Stimulated activated effector memory CD8-positive, alpha-beta T cell treated with anti-CD3 and anti-CD28 coated beads, Interleukin-12 subunit alpha, Interleukin-12 subunit beta, amount 100 ng/mL, for 72 hours (primary cell): Measurements from ENCODE around the gene MAP6.

ENCODE experiments used
- ATAC-seq: fragments of 150-1000 bp; cut with Tn5 transposase; 2 replicates; pipeline ENCODE4 v1.10.0; 2021
- DNase-seq, 2 donors: peaks; one replicate each; pipeline ENCODE4 v3.0.0; 2021 to 2022; ENCODE audit warnings: low spot score in 2 of 2
- H3K27ac Mint-ChIP-seq: one replicate; pipeline ENCODE4 v1.8.0; 2022; ENCODE audit warnings: mild to moderate bottlenecking, mixed read lengths
- H3K36me3 Mint-ChIP-seq: one replicate; pipeline ENCODE4 v1.8.0; 2022; ENCODE audit warnings: mild to moderate bottlenecking, mixed read lengths
- H3K4me1 Mint-ChIP-seq: one replicate; pipeline ENCODE4 v1.8.0; 2022; ENCODE audit warnings: mixed read lengths
- H3K4me3 Mint-ChIP-seq: one replicate; pipeline ENCODE4 v1.8.0; 2022; ENCODE audit warnings: mild to moderate bottlenecking, mixed read lengths
- H3K9me3 Mint-ChIP-seq: one replicate; pipeline ENCODE4 v1.8.0; 2022; ENCODE audit warnings: mixed read lengths

MAP6 gene

DNA sequence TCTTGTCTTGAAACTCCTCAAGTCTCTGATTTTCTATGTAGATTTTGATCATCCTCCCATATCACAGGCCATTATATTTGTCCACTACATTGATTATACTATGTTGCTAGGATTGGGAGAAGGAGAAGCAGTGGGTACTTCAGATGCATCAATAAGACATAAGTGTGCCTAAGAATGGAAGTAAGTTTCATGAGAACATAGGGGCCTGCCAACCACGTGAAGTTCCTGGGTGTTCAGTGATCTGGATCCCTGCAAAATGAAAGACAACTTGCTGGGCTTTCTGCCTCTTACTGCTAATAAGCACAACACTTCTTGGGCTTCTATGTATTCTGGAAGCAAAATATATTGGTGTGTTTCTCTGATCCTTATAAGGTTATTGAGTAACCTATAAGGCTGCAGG, 89.0 kb downstream of the MAP6 start:
- ATAC-seq = no peak
- DNase-seq = no peak
- Mint-ChIP-seq H3K4me3 (no peak overlapping the region), H3K27ac (no peak overlapping the region), H3K4me1 (peaks cover 38% of the 10 kb centered on the region), H3K9me3 (no peaks in the 10 kb centered on the region), H3K36me3 (no peaks in the 10 kb centered on the region)

DNA sequence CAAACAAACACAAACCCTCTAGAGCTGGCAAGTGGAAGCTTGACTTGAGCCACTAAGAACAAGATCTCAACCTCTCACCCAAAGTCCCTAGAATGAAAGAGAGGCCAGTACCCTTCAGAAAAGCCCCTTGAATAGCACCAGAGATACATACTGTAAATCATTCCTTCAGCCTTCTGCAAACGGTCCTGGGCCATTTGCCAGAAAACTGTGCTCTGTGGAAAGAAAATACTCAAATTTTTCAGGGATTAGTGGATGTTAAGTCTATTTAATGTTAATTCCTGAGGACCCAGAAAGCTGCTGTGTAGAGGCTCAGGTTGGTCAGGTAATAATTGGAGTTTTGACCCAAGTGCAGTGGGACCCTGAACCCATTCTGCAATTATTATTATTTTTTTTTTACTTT, 89.9 kb downstream of the MAP6 start:
- ATAC-seq = no peak
- Mint-ChIP-seq H3K27ac (no peak overlapping the region), H3K36me3 (no peaks in the 10 kb centered on the region), H3K9me3 (no peaks in the 10 kb centered on the region), H3K4me1 (peaks cover 33% of the 10 kb centered on the region), H3K4me3 (no peak overlapping the region)
- no peak for DNase-seq

DNA sequence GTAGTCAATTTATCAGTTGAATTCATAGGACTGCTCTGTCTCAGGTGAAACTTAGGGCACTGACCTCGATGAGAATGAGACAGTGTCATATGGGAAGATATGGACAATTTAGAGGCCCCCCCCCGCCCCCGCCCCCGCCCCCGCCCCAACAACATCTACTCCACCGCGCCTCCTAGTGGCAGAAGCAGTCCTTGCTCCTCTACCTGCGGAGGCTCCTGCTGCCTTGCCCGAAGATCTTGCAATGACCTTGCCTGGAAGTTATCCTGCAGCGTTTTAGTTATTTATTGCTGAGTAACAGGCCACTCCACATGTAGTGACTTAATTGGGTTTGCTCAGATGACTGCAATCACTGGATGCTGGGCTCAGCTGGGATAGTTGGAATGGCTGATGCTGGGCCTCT, 91.6 kb downstream of the MAP6 start:
- Mint-ChIP-seq H3K4me3 (no peak overlapping the region), H3K4me1 (peaks cover 23% of the 10 kb centered on the region), H3K27ac (no peak overlapping the region), H3K36me3 (peaks cover 6% of the 10 kb centered on the region), H3K9me3 (no peaks in the 10 kb centered on the region)
- ATAC-seq (no peak), DNase-seq (peak; percentile 40 to 73)

DNA sequence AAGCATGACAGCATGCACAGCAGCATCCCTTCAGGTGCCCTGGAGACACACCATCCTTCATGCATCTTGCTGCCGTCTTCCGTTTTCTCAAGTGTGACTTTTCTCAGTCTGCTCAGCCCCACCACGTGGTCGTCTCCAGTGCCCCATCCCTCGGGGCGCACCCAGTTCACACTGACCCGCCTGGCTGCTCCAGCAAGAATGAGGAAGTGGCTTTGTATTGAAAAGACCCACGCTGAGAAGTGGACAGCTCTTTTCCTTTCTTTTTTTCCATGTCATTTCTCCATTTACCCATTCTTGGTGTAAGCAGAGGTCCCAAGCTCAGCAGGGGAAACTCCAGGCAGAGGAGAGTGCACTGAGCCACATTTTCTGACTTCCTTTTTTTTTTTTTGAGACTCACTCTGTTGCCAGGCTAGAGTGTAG, 92.3 kb downstream of the MAP6 start:
- no peak overlapping the region for H3K4me3 Mint-ChIP-seq
- no peaks in the 10 kb centered on the region for H3K9me3 Mint-ChIP-seq
- H3K4me1 Mint-ChIP-seq = peaks cover 16% of the 10 kb centered on the region
- H3K36me3 Mint-ChIP-seq = peaks cover 12% of the 10 kb centered on the region
- ATAC-seq (peak; percentile 29), DNase-seq (no peak)
- no peak overlapping the region for H3K27ac Mint-ChIP-seq

DNA sequence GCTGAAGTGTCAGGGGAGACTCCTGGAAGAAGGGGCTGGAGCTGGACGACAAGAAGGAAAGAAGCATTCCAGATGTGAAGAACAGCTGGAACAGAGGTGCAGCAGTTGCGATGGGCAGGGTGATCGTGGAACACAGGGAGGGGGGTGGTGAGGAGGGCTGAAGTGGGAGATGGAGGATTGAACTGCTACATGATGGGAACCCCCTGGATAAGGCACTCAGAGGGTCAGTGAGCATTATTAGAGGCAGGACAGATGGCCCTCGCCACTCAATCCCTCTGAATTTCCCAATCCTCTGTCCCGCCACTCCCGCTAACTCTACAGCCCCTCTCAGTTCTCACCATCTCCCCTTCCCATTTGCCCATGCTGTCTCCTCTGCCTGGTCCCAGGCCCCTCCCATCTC, 92.8 kb downstream of the MAP6 start:
- Mint-ChIP-seq H3K36me3 (peaks cover 12% of the 10 kb centered on the region), H3K4me3 (no peak overlapping the region), H3K4me1 (peaks cover 14% of the 10 kb centered on the region), H3K27ac (no peak overlapping the region), H3K9me3 (no peaks in the 10 kb centered on the region)
- DNase-seq = no peak
- ATAC-seq = no peak

DNA sequence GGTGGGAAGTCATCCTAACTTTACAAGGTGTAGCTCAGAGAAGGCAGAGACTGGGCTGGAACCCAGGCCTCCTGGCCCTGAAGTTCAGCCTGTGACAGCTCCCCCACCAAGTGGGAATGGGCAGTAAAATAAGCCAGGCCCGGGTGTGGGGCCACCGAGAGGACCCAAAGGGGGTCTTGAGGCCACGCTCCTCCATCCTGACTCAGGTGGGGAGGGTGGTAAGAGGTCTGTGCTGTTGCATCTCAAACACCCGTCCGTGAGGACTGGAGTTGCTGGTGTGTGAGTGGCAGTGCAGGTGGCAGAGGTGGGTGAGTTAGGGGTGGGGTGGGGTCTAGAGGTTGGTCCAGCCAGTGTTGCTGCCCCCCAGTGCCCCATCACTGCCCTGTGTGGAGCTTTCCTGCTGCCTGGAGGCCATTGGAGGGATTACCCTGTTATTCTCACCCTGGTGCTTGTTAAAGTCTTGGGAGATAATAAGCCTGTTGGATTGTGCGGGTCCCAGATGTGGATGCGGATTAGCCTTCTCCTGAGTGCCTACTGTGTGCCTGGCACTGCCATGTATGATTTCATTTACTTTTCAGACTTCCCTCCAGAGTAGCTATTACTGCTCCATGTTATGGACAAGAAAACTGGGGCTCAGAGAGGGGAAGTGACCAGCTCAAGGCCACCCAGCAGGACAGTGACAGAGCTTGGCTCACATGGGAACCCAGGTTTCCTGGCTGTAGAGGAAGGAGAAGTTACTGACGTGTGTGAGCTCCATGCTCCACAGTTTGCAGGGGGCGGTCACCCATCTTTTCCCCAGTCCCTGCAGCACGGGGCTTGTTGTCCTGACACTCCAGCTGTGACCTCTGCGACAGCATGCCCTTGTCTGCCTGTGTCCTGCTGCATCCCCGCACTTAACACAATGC, 93.9 kb downstream of the MAP6 start:
- Mint-ChIP-seq H3K4me3 (no peak overlapping the region), H3K27ac (no peak overlapping the region), H3K36me3 (peaks cover 12% of the 10 kb centered on the region), H3K9me3 (no peaks in the 10 kb centered on the region), H3K4me1 (peaks cover 14% of the 10 kb centered on the region)
- DNase-seq (no peak), ATAC-seq (peak; percentile 27)

DNA sequence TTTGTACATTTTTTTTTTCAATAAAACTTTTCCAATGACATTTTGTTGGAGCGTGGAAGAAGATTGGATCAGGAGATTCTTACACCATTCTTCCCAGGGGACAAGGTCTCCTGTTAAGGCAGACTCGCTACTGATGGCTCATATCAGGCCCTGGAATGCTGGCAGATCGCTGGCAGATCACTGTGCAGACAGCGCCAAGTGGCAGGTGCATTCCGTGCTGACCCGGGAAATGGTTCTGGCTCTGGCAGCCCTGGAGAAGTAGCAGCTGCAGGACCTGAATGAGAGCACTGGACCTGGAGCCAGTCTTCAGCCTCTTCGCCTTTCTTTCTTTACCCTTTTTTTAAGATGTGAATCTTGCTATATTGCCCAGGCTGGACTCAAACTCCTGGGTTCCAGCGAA, 96.1 kb downstream of the MAP6 start:
- no peak for ATAC-seq
- Mint-ChIP-seq H3K4me3 (no peak overlapping the region), H3K36me3 (peaks cover 20% of the 10 kb centered on the region), H3K9me3 (no peaks in the 10 kb centered on the region), H3K27ac (no peak overlapping the region), H3K4me1 (peaks cover 14% of the 10 kb centered on the region)
- DNase-seq = no peak

DNA sequence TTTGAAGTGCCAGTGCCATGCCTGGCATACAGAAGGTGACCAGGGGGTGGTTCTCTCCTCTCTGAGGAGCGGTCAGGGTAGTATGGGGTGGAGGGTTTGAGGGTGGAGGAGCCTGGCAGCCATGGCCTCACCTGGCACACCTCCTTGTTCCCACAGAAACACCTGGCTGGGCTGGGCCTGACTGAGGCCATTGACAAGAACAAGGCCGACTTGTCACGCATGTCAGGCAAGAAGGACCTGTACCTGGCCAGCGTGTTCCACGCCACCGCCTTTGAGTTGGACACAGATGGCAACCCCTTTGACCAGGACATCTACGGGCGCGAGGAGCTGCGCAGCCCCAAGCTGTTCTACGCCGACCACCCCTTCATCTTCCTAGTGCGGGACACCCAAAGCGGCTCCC, 97.2 kb downstream of the MAP6 start:
- DNase-seq (no peak), ATAC-seq (no peak)
- no peak overlapping the region for H3K27ac Mint-ChIP-seq
- H3K9me3 Mint-ChIP-seq = no peaks in the 10 kb centered on the region
- peaks cover 11% of the 10 kb centered on the region for H3K4me1 Mint-ChIP-seq
- no peak overlapping the region for H3K4me3 Mint-ChIP-seq
- H3K36me3 Mint-ChIP-seq = peaks cover 20% of the 10 kb centered on the region

DNA sequence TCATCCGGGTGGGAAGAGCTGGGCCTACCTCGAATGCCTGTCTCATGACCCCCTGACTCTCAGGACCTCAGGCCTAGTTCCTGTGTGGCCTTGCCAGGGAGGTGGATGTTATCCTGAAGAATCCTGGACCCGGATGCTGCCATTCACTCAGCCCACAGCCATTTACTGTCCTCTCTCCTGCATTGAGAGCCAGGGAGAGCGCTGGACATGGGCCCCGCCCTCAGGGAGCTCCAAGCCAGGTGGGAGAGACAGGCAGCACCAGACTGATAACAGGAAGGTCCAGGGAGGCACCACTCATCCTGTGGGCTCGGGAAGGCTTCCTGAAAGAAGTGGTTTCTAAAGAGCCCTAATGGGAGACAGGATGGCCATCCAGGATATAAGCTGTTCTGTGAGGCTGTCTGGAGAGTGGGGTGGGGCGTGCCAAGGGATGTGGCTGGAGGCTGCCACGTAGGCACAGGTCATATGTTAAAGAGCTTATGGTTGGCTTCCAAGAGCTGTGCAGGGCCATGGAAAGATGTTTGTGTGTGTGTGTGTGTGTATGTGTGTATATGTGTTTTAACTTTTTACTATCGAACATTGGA, 98.2 kb downstream of the MAP6 start:
- Mint-ChIP-seq H3K36me3 (peaks cover 26% of the 10 kb centered on the region), H3K9me3 (no peaks in the 10 kb centered on the region), H3K4me1 (peaks cover 7% of the 10 kb centered on the region), H3K4me3 (no peak overlapping the region), H3K27ac (no peak overlapping the region)
- no peak for ATAC-seq
- DNase-seq = no peak

DNA sequence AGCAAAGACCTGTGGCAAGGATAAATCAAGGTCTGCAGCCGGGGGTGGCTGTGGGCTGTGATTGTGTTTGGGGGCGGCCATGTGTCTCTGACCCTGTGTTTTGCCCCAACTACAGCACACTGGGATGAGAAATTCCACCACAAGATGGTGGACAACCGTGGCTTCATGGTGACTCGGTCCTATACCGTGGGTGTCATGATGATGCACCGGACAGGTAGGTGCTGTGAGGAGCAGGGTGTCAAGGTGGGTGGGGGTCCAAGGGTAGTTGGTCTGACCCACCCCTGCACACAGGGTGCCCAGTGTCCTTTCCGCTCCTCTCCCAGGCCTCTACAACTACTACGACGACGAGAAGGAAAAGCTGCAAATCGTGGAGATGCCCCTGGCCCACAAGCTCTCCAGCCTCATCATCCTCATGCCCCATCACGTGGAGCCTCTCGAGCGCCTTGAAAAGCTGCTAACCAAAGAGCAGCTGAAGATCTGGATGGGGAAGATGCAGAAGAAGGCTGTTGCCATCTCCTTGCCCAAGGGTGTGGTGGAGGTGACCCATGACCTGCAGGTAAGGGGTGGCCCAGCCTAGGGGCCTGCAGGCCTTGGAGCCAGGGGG, 100.1 kb downstream of the MAP6 start:
- H3K36me3 Mint-ChIP-seq = peaks cover 27% of the 10 kb centered on the region

DNA sequence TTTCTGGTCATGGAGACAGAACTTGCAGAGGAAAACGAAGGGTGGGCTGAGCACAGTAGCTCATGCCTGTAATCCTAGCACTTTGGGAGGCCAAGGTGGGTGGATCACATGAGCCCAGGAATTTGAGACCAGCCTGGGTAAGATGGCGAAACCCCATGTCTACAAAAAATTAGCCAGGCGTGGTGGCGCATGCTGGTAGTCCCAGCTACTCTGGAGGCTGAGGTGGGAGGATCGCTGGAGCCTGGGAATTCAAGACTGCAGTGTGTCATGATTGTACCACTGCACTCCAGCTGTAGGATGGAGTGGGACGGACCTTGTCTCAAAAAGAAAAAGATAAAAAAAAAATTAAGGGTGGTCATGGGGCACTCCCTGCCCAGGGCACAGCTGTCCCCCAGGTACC, 100.9 kb downstream of the MAP6 start:
- Mint-ChIP-seq H3K36me3 (peaks cover 27% of the 10 kb centered on the region), H3K4me1 (peaks cover 30% of the 10 kb centered on the region), H3K4me3 (no peak overlapping the region), H3K27ac (no peak overlapping the region), H3K9me3 (no peaks in the 10 kb centered on the region)
- DNase-seq = no peak
- no peak for ATAC-seq

More for the DNA sequence above, 100.1 kb downstream of the MAP6 start:
- peaks cover 23% of the 10 kb centered on the region for H3K4me1 Mint-ChIP-seq
- H3K9me3 Mint-ChIP-seq = no peaks in the 10 kb centered on the region
- ATAC-seq (no peak), DNase-seq (no peak)
- H3K27ac Mint-ChIP-seq = no peak overlapping the region
- no peak overlapping the region for H3K4me3 Mint-ChIP-seq

DNA sequence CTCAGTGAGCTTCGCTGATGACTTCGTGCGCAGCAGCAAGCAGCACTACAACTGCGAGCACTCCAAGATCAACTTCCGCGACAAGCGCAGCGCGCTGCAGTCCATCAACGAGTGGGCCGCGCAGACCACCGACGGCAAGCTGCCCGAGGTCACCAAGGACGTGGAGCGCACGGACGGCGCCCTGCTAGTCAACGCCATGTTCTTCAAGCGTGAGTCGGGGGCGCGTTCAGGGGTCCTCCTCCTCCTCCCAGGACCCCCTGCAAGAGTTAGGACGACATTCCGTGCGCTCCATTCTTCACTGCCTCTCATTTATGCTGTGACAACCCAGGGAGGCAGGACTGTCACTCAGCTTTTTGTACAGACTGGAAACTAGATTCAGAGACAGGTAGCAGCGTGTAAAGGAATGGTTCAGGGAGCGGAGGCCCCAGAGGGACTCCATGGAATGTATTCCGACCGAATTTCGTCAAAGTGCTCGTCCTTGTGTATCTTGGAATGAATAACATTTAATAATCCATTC, 102.0 kb downstream of the MAP6 start:
- ATAC-seq (no peak), DNase-seq (no peak)
- H3K9me3 Mint-ChIP-seq = no peaks in the 10 kb centered on the region
- peaks cover 41% of the 10 kb centered on the region for H3K4me1 Mint-ChIP-seq
- no peak overlapping the region for H3K27ac Mint-ChIP-seq
- peaks cover 19% of the 10 kb centered on the region for H3K36me3 Mint-ChIP-seq
- H3K4me3 Mint-ChIP-seq = no peak overlapping the region

DNA sequence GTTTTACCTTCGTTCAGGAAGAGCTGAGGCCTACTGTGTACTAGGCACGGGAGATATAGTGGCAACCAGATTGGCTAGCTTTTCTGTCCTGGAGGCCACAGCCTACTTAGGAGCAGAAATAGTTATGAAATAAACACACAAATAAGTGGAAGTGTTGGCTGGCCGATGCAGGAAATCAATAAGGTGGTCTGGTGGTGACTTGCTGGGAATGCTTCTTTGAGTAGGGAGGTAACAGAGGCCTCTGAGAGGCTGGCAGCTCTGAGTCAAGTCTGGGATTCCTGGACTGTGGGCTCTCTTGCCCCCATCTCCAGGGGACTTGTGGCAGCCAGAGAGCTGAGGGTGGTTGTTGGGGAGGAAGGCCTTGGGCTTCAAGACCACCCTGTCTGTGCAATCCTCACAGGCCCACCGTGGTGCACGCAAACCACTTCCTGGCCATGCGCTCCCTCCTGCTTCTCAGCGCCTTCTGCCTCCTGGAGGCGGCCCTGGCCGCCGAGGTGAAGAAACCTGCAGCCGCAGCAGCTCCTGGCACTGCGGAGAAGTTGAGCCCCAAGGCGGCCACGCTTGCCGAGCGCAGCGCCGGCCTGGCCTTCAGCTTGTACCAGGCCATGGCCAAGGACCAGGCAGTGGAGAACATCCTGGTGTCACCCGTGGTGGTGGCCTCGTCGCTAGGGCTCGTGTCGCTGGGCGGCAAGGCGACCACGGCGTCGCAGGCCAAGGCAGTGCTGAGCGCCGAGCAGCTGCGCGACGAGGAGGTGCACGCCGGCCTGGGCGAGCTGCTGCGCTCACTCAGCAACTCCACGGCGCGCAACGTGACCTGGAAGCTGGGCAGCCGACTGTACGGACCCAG, 102.7 kb downstream of the MAP6 start:
- H3K4me3 Mint-ChIP-seq = no peak overlapping the region
- DNase-seq (no peak), ATAC-seq (no peak)
- H3K4me1 Mint-ChIP-seq = peaks cover 46% of the 10 kb centered on the region
- H3K36me3 Mint-ChIP-seq = peaks cover 21% of the 10 kb centered on the region
- no peaks in the 10 kb centered on the region for H3K9me3 Mint-ChIP-seq
- peak overlapping the region; percentile 29 for H3K27ac Mint-ChIP-seq

DNA sequence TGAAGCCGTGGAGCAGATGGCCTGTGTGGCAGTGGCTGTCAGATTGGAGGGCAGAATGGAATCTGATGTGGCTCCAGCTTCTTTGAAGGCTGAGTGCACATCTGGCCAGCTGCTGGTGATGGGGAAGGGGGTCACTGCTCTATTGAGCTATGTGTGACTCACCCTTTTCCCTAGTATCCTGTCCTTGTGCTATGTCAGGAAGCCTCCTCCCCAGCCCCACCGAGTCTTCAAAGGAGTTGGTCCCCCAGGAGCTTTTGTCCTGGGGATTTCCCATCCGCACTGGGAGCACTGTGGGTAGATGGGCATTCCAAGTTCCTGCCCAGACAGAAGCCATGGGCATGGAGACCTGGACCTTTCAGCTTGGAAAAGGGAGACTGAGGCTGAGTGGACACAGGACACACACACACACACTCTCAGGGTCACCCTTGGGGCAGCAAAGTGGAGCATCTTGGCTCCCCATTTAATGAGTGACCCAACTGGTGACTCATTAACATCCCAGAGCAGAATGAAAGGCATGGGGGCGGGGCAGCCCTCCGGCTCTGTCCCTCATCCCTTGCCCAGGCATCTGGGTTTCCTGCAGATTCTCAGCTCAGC, 103.5 kb downstream of the MAP6 start:
- no peak for DNase-seq
- H3K4me3 Mint-ChIP-seq = no peak overlapping the region

More for the DNA sequence above, 103.5 kb downstream of the MAP6 start:
- no peak for ATAC-seq
- H3K4me1 Mint-ChIP-seq = peaks cover 46% of the 10 kb centered on the region
- peak overlapping the region; percentile 46 for H3K27ac Mint-ChIP-seq
- H3K9me3 Mint-ChIP-seq = no peaks in the 10 kb centered on the region
- H3K36me3 Mint-ChIP-seq = peaks cover 21% of the 10 kb centered on the region
